ENCODE measurements around the gene TNS3. TPM values are rescaled to one million over a fixed set of nuclear protein-coding genes. Genes with fewer than 3 reads are reported as not detected.

The TNS3 gene
- total and polyA plus RNA-seq, 2 of the 13 experiments (the other 11 are each of a cell fraction or from before 2014, with no cell fraction given) = 52.9 to 55.7 TPM

- TF ChIP-seq DR1 (CRISPR knock-in tag; IDR thresholded peaks at IDR 0.05) (no peak), ZSCAN29 (CRISPR knock-in tag; conservative IDR thresholded peaks at IDR 0.05) (0 out of 2 replicates have a peak, but pooled peaks have one; percentile 38), NR2F6 (IDR thresholded peaks at IDR 0.05) (no peak; the same call in 1 of the 2 replicates), NR2F6 (CRISPR knock-in tag; IDR thresholded peaks at IDR 0.05) (peak; percentile 65), ZFP82 (CRISPR knock-in tag; IDR thresholded peaks at IDR 0.05; ENCODE audit: borderline replicate concordance) (0 out of 2 replicates have a peak, but pooled peaks have one; percentile 56), ZNF510 (CRISPR knock-in tag; IDR thresholded peaks at IDR 0.05; ENCODE audit: low read depth) (0 out of 2 replicates have a peak, but pooled peaks have one; percentile 24), MLX (CRISPR knock-in tag; IDR thresholded peaks at IDR 0.05) (peak; percentile 58; the same call in 1 of the 2 replicates), ZNF549 (CRISPR knock-in tag; IDR thresholded peaks at IDR 0.05) (no peak), DRAP1 (CRISPR knock-in tag; IDR thresholded peaks at IDR 0.05) (peak; percentile 61), ZNF800 (CRISPR knock-in tag; IDR thresholded peaks at IDR 0.05) (peak; percentile 38; the same call in 1 of the 2 replicates), ZNF788 (CRISPR knock-in tag; IDR thresholded peaks at IDR 0.05; ENCODE audit: borderline replicate concordance) (peak; percentile 54; the same call in 1 of the 2 replicates), CREM (IDR thresholded peaks at IDR 0.05) (peak; percentile 52), CREM (CRISPR knock-in tag; IDR thresholded peaks at IDR 0.05) (no peak), KDM5B (CRISPR knock-in tag; IDR thresholded peaks at IDR 0.05; ENCODE audit: borderline replicate concordance) (peak; percentile 70), NCOA2 (CRISPR knock-in tag; IDR thresholded peaks at IDR 0.05) (no peak), MXI1 (IDR thresholded peaks at IDR 0.05; ENCODE audit: borderline replicate concordance, low read depth, low read length) (peak; percentile 66; the same call in 1 of the 3 replicates), ZBTB21 (CRISPR knock-in tag; IDR thresholded peaks at IDR 0.05) (no peak), ATF4 (CRISPR knock-in tag; IDR thresholded peaks at IDR 0.05) (no peak)
- TF ChIP-seq, protein P1, sequence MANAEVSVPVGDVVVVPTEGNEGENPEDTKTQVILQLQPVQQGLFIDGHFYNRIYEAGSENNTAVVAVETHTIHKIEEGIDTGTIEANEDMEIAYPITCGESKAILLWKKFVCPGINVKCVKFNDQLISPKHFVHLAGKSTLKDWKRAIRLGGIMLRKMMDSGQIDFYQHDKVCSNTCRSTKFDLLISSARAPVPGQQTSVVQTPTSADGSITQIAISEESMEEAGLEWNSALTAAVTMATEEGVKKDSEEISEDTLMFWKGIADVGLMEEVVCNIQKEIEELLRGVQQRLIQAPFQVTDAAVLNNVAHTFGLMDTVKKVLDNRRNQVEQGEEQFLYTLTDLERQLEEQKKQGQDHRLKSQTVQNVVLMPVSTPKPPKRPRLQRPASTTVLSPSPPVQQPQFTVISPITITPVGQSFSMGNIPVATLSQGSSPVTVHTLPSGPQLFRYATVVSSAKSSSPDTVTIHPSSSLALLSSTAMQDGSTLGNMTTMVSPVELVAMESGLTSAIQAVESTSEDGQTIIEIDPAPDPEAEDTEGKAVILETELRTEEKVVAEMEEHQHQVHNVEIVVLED (CRISPR knock-in tag; IDR thresholded peaks at IDR 0.05; ENCODE audit: borderline replicate concordance) = peak; percentile 4; the same call in 1 of the 2 replicates
- TF ChIP-seq, protein P2, sequence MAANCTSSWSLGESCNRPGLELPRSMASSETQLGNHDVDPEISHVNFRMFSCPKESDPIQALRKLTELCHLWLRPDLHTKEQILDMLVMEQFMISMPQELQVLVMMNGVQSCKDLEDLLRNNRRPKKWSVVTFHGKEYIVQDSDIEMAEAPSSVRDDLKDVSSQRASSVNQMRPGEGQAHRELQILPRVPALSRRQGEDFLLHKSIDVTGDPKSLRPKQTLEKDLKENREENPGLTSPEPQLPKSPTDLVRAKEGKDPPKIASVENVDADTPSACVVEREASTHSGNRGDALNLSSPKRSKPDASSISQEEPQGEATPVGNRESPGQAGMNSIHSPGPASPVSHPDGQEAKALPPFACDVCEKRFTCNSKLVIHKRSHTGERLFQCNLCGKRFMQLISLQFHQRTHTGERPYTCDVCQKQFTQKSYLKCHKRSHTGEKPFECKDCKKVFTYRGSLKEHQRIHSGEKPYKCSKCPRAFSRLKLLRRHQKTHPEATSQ (CRISPR knock-in tag; IDR thresholded peaks at IDR 0.05; ENCODE audit: borderline replicate concordance) = no peak
These were observed 41.2 kb downstream of the TNS3 start (continued) for GRCh38 chr7:47540387-47541350.

All from HepG2 (cell line).